ENCODE measurements around the gene PDE4D.

DNA sequence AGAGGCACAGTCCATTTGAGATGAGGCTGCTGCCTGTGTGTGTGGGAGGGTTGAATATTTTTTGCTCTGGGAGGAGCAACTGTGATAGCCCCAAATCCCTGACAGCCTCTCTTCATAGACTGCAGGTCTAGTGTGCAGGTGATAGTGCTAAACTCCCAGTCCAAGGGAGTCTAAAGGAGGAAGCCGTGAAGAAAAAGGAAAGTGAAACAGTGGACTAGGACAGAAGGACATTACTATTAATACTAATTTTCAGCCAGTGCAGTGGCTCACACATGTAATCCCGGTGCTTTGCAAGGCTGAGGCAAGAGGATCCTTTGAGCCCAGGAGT is 295.0 kb downstream of the PDE4D start:
- TF ChIP-seq, protein P1, sequence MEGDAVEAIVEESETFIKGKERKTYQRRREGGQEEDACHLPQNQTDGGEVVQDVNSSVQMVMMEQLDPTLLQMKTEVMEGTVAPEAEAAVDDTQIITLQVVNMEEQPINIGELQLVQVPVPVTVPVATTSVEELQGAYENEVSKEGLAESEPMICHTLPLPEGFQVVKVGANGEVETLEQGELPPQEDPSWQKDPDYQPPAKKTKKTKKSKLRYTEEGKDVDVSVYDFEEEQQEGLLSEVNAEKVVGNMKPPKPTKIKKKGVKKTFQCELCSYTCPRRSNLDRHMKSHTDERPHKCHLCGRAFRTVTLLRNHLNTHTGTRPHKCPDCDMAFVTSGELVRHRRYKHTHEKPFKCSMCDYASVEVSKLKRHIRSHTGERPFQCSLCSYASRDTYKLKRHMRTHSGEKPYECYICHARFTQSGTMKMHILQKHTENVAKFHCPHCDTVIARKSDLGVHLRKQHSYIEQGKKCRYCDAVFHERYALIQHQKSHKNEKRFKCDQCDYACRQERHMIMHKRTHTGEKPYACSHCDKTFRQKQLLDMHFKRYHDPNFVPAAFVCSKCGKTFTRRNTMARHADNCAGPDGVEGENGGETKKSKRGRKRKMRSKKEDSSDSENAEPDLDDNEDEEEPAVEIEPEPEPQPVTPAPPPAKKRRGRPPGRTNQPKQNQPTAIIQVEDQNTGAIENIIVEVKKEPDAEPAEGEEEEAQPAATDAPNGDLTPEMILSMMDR (IDR thresholded peaks at IDR 0.05), result no peak
- TF ChIP-seq POLR2A (IDR thresholded peaks at IDR 0.05), result no peak
